Renal cortical epithelial cell (primary cell): ENCODE data around the gene GPATCH8. TPM values are rescaled to one million over a fixed set of nuclear protein-coding genes. Genes with fewer than 3 reads are reported as not detected.
"Not testable (repeated sequence)": the region's sequence is repeated elsewhere in the genome, so short reads cannot be mapped to it uniquely, and the experiment has no call there.

Experiments used
- DNase-seq: peaks from one replicate; pipeline ENCODE4 v3.0.0-alpha.2; 2011; ENCODE audit warnings: low read depth
- total RNA-seq: library from RNA; depleted of rRNA; stranded (reverse); fragments of >200 nt; gene quantifications from 2 replicates; pipeline ENCODE4 v1.2.3, GENCODE V29; 2014

GPATCH8 gene
- total RNA-seq, 1 donor from 2014 or later, result 43.8 TPM

GRCh38 chr17:44375196-44376017 is 127.8 kb downstream of the GPATCH8 start:
- DNase-seq, result no peak

- no peak for DNase-seq
These were observed 128.7 kb downstream of the GPATCH8 start for GRCh38 chr17:44374306-44375195.

DNA sequence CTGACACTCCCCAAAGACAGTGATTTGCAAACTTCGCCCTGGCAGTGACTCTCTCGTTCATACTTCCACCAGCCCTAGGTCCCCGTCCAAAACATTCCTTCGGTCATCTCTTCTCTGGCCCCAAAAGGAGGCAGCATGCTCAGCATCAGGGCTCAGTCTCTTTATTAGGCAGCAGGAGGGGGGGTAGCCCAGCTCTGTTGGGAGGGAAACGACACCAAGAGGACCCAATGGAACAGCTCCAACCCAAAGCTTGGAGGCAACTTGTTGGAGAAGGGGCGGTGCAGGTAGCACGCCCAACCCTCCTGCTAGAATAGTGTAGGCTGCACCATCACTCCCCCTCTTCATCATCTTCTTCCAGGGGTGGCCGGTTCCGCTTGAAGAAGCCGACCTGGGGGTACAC is 131.2 kb downstream of the GPATCH8 start:
- no peak for DNase-seq

- DNase-seq, result not testable (repeated sequence)
These were observed 133.7 kb downstream of the GPATCH8 start for GRCh38 chr17:44369414-44370023.

DNA sequence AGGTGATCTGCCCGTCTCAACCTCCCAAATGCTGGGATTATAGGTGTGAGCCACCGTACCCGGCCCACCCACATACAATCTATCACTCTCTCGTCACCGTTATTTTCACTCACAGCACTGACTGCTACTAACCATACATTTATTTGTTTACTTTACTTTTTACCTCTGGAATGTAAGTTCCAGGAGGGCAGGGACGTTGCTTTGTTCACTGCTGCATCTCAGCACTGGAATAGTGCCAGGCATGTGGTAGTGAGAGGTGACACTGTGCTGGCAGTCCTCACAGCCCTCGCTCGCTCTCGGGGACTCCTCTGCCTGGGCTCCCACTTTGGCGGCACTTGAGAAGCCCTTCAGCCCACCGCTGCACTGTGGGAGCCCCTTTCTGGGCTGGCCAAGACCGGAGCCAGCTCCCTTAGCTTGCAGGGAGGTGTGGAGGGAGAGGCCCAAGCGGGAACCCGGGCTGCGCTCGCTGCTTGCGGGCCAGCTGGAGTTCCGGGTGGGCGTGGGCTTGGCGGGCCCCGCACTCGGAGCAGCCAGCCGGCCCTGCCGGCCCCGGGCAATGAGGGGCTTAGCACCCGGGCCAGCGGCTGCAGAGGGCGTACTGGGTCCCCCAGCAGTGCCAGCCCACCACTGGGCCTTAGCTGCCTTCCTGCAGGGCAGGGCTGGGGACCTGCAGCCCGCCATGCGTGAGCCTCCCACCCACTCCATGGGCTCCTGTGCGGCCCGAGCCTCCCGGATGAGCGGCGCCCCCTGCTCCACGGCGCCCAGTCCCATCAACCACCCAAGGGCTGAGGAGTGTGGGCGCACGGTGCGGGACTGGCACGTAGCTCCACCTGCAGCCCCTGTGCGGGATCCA is 134.6 kb downstream of the GPATCH8 start:
- DNase-seq, result not testable (repeated sequence)

- DNase-seq, result peak; percentile 13
These were observed 135.8 kb downstream of the GPATCH8 start for GRCh38 chr17:44367231-44367979.

GRCh38 chr17:44365051-44365450 is 138.2 kb downstream of the GPATCH8 start:
- DNase-seq, result not testable (repeated sequence)

DNA sequence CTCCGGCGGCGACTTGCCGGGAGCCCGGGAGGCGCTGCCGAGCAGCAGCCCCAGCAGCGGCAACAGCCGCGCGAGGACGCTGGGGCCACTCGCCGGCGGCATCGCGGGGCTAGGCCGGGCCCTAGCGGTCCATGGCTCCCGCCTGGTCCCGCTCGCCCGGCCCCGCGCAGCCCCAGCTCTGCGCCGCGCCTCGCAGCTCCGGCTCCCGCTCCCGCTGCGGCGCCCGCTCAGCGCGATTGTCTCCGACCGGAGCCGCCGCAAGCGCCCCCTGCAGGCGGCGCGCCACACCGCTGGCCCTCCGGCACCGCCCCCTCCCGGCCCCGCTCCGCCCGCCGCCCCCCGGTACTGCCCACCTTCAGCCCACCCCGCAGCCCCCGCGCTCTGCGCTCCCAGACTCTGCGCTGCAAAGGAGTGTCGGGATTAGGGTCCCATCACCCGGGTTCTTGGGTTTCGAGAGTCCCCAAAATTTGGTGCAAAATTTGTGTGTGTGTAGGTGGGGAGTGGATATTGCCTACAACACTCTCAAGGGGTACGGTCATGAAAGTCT is 139.5 kb downstream of the GPATCH8 start, which contains the start of gene FAM171A2:
Gene FAM171A2, minus strand, starts transcription at position 241 of the 547 bp plus-strand sequence. Its CDS starts 139 bp downstream, at position 102.
- no peak for DNase-seq

GRCh38 chr17:44362949-44363612 is 140.1 kb downstream of the GPATCH8 start:
- no peak for DNase-seq

- no peak for DNase-seq
These were observed 140.7 kb downstream of the GPATCH8 start for GRCh38 chr17:44362459-44362948.

GRCh38 chr17:44361292-44362260 is 141.6 kb downstream of the GPATCH8 start:
- DNase-seq, result no peak

GRCh38 chr17:44360826-44361225 is 142.4 kb downstream of the GPATCH8 start:
- peak; percentile 27 for DNase-seq

GRCh38 chr17:44360144-44360533 is 143.1 kb downstream of the GPATCH8 start:
- no peak for DNase-seq

- no peak for DNase-seq
These were observed 143.6 kb downstream of the GPATCH8 start for GRCh38 chr17:44359458-44360143.

DNA sequence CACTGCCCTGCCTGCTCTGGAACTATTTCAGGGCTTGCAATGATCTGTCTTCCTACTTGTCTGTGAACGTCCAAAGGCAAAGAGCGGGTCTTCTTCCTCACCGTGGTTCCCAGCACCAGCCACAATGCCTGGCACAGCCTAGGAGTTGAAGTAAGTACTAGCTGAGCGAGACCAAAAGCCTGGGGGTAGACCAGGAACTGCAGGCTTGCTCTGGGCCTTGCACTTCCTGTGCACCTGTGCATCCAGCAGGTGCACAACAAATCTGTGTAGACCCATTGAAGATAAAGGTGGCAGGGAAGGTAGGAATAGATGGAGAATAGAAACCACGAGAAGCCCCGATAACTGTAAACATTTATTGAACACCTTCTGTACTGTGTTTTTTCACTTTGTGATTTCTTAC is 144.2 kb downstream of the GPATCH8 start:
- no peak for DNase-seq

DNA sequence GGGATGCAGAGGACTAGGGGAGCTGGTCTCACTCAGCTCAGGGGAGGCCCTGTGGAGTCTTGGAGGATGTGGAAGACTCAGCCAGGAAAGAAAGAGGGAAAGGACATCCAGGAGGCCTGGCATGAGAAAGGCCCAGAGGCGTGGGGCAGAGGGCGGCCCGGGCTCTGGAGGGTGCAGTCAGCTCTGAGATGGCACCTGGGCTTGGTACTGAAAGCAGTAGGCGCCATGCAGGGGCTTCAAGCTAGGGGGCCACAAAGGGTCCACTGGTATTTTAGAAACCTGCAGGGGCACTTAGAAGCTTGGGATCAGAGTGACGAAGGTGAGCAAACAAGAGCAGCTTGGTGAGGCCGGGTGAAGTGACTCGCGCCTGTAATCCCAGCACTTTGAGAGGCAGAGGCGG is 145.1 kb downstream of the GPATCH8 start:
- DNase-seq, result no peak

- no peak for DNase-seq
These were observed 147.0 kb downstream of the GPATCH8 start for GRCh38 chr17:44356241-44356640.
